Upper lobe of left lung (tissue), 6 donors: Measurements from ENCODE around the gene IGSF21. TPM values are rescaled to one million over a fixed set of nuclear protein-coding genes. Genes with fewer than 3 reads are reported as not detected.

Experiments used
- ATAC-seq, 2 donors: fragments of 200-7000 bp; cut with Tn5 transposase; one replicate each; pipeline ENCODE4 v1.9.1; 2022; ENCODE audit warnings: mild to moderate bottlenecking in 2 of 2, moderate library complexity in 2 of 2; ENCODE audit not compliant: low FRiP score in 2 of 2
- DNase-seq, 2 donors: peaks; one replicate each; pipeline ENCODE4 v3.0.0-alpha.2; 2019 to 2020
- H3K27ac ChIP-seq, 4 donors: fragments of 200-600 bp; sonication (generic); one replicate each; pipeline ENCODE4 v1.5.1; 2016 to 2019
- H3K27me3 ChIP-seq, 4 donors: fragments of 200-600 bp; sonication (generic); one replicate each; pipeline ENCODE4 v1.5.1; 2017 to 2019
- H3K36me3 ChIP-seq, 4 donors: fragments of 200-600 bp; sonication (generic); one replicate each; pipeline ENCODE4 v1.5.1; 2016 to 2019
- H3K4me1 ChIP-seq, 4 donors: fragments of 200-600 bp; sonication (generic); one replicate each; pipeline ENCODE4 v1.5.1; 2018 to 2019
- H3K4me3 ChIP-seq, 4 donors: fragments of 200-600 bp; sonication (generic); one replicate each; pipeline ENCODE4 v1.5.1; 2017 to 2019; ENCODE audit warnings: mild to moderate bottlenecking in 2 of 4, moderate library complexity in 1 of 4
- H3K9me3 ChIP-seq, 4 donors: fragments of 200-600 bp; sonication (generic); one replicate each; pipeline ENCODE4 v1.5.1; 2018 to 2019
- CTCF ChIP-seq, 6 experiments: fragments of 450-650 bp in 4 of 6; fragments of 200-600 bp in 2 of 6; sonication (generic) in 2 of 6; IDR thresholded peaks; one replicate each; pipeline ENCODE4 v1.5.1; 2016 to 2019; ENCODE audit warnings: antibody characterized with exemption in 6 of 6
- EP300 ChIP-seq, 4 donors: sonication (generic); formaldehyde crosslinking; IDR thresholded peaks; one replicate each; pipeline ENCODE4 v1.5.1; 2017; ENCODE audit warnings: antibody characterized with exemption in 4 of 4, control low read depth in 2 of 4
- POLR2A ChIP-seq, 4 donors: fragments of 450-650 bp; IDR thresholded peaks; one replicate each; pipeline ENCODE4 v1.5.1; 2016 to 2017; ENCODE audit warnings: antibody characterized with exemption in 4 of 4, mild to moderate bottlenecking in 2 of 4
- POLR2AphosphoS5 ChIP-seq, 2 donors: sonication (generic); formaldehyde crosslinking; IDR thresholded peaks; one replicate each; pipeline ENCODE4 v1.5.1; 2017; ENCODE audit warnings: antibody characterized with exemption in 2 of 2
- WGBS, 2 donors: methylation state at CpG; one replicate each; pipeline ENCODE4 v1.1.5; 2017 to 2018; 5-methylcytosine and 5-hydroxymethylcytosine counted together
- total RNA-seq, 6 donors: library from RNA; depleted of rRNA in 4 of 6; stranded (reverse); fragments of >200 nt in 4 of 6; gene quantifications; one replicate each; pipeline versions ENCODE4 v1.1.0 to v1.2.1, GENCODE V29; 2016 to 2021
- donor health status: DM: no; HTN: no; CAD: no; lungs with moderate emphysema.
- donor health status: DM: no; HTN: yes; CAD: no; lungs with severe emphysema.

Gene IGSF21
- total RNA-seq, 6 donors from 2014 or later: 1.1 to 2.9 (median 2.0) TPM; not detected in 1

GRCh38 chr1:18201997-18202719 lies 94.6 kb downstream of the IGSF21 start:
- no peak overlapping the region for H3K27ac ChIP-seq
- no peak overlapping the region for H3K4me3 ChIP-seq
- no peaks in the 10 kb centered on the region for H3K27me3 ChIP-seq
- ATAC-seq (no peak), DNase-seq (no peak)
- H3K4me1 ChIP-seq: no peaks in the 10 kb centered on the region
- no peak for TF ChIP-seq POLR2A (IDR thresholded peaks at IDR 0.05)
- no peak for TF ChIP-seq EP300 (IDR thresholded peaks at IDR 0.05)
- TF ChIP-seq POLR2AphosphoS5 (IDR thresholded peaks at IDR 0.05): no peak
- TF ChIP-seq CTCF (IDR thresholded peaks at IDR 0.05): no peak
- 56 to 76% methylated on average over 4 of the region's 4 CpGs for WGBS, 2 donors
- H3K36me3 ChIP-seq: no peaks in the 10 kb centered on the region
- H3K9me3 ChIP-seq: peaks cover 0 to 7% (median 0%) of the 10 kb centered on the region in 4 donors

- 71 to 77% methylated on average over 4 of the region's 4 CpGs for WGBS, 2 donors
- DNase-seq: no peak
- H3K27ac ChIP-seq: no peak overlapping the region
- no peak for ATAC-seq
- H3K4me1 ChIP-seq: no peaks in the 10 kb centered on the region
- peaks cover 0 to 7% (median 0%) of the 10 kb centered on the region in 4 donors for H3K9me3 ChIP-seq
- no peak for TF ChIP-seq CTCF (IDR thresholded peaks at IDR 0.05)
- H3K36me3 ChIP-seq: no peaks in the 10 kb centered on the region
- H3K4me3 ChIP-seq: no peak overlapping the region
- no peaks in the 10 kb centered on the region for H3K27me3 ChIP-seq
Measured at GRCh38 chr1:18203645-18204044, 96.0 kb downstream of the IGSF21 start.

DNA sequence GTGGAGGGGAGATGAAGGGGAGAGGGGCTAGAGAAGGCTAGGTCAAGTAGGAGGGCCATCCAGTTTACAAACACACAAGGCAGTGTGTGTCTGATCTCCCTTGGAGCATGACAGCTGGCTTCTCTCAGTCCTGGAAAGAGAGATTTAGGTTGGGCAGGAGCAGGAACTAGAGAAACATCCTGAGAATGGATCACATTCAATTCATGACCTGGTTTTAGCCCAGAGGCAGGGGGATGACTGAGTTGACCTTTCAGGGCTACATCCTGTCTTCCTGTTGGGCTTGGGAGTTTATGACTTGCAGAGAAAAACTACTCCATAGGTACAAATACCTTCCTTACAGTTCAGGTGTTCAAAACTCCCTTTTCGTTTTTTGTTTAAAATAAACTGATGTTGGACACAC lies 97.0 kb downstream of the IGSF21 start:
- Histone ChIP-seq H3K36me3 (no peaks in the 10 kb centered on the region), H3K4me3 (no peak overlapping the region), H3K27me3 (no peaks in the 10 kb centered on the region), H3K4me1 (no peaks in the 10 kb centered on the region), H3K27ac (no peak overlapping the region), H3K9me3 (peaks cover 0 to 7% (median 0%) of the 10 kb centered on the region in 4 donors)
- ATAC-seq: no peak
- TF ChIP-seq POLR2A (IDR thresholded peaks at IDR 0.05) (no peak), POLR2AphosphoS5 (IDR thresholded peaks at IDR 0.05) (no peak)
- DNase-seq: no peak
- WGBS, 2 donors: 35 to 43% methylated on average over 1 of the region's 1 CpG

GRCh38 chr1:18205319-18205718 lies 97.7 kb downstream of the IGSF21 start:
- Histone ChIP-seq H3K36me3 (no peaks in the 10 kb centered on the region), H3K4me1 (no peaks in the 10 kb centered on the region), H3K9me3 (peaks cover 0 to 7% (median 0%) of the 10 kb centered on the region in 4 donors), H3K27me3 (no peaks in the 10 kb centered on the region), H3K27ac (no peak overlapping the region), H3K4me3 (no peak overlapping the region)
- no peak for DNase-seq
- WGBS, 2 donors: 16 to 18% methylated on average over 7 of the region's 7 CpGs
- ATAC-seq: no peak
- TF ChIP-seq POLR2AphosphoS5 (IDR thresholded peaks at IDR 0.05) (no peak), POLR2A (IDR thresholded peaks at IDR 0.05) (no peak), CTCF (IDR thresholded peaks at IDR 0.05) (no peak), EP300 (IDR thresholded peaks at IDR 0.05) (no peak)

DNA sequence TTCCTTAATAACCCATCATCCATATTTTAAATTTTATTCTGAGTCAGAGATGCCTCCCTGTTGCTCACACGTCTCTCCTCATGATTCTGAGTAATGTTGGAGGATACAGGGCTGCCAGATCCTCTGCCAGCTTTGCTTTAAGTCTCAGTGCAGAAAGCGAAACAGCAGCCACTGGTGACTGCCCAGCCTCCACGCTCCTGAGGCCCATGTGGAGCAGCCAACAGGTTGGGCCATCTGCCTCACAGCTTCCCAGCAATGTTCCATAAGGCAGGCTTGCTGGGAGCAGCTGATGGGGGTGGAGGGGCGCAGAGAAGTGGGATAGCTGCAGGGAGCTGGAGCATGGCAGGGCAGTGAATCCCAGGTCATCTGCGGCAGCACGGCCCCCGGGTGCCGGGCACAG lies 104.2 kb downstream of the IGSF21 start:
- Histone ChIP-seq H3K27me3 (no peaks in the 10 kb centered on the region), H3K27ac (no peak overlapping the region), H3K9me3 (peaks cover 0 to 3% (median 0%) of the 10 kb centered on the region in 4 donors), H3K36me3 (no peaks in the 10 kb centered on the region), H3K4me3 (no peak overlapping the region), H3K4me1 (no peaks in the 10 kb centered on the region)
- WGBS, 2 donors: 86 to 90% methylated on average over 7 to 8 of the region's 8 CpGs
- DNase-seq (peak in 1 of 2 donors; percentile 45), ATAC-seq (no peak)
- no peak for TF ChIP-seq POLR2A (IDR thresholded peaks at IDR 0.05)
- no peak for TF ChIP-seq POLR2AphosphoS5 (IDR thresholded peaks at IDR 0.05)
- no peak for TF ChIP-seq EP300 (IDR thresholded peaks at IDR 0.05)
- TF ChIP-seq CTCF (IDR thresholded peaks at IDR 0.05): no peak
